ENCODE results near the gene SATB1. TPM values are rescaled to one million over a fixed set of nuclear protein-coding genes. Genes with fewer than 3 reads are reported as not detected.

SATB1 gene
- total and polyA plus RNA-seq, 2 of the 8 experiments (the other 6 are each of a cell fraction or from before 2014, with no cell fraction given), result 18.8 to 28.0 TPM

DNA sequence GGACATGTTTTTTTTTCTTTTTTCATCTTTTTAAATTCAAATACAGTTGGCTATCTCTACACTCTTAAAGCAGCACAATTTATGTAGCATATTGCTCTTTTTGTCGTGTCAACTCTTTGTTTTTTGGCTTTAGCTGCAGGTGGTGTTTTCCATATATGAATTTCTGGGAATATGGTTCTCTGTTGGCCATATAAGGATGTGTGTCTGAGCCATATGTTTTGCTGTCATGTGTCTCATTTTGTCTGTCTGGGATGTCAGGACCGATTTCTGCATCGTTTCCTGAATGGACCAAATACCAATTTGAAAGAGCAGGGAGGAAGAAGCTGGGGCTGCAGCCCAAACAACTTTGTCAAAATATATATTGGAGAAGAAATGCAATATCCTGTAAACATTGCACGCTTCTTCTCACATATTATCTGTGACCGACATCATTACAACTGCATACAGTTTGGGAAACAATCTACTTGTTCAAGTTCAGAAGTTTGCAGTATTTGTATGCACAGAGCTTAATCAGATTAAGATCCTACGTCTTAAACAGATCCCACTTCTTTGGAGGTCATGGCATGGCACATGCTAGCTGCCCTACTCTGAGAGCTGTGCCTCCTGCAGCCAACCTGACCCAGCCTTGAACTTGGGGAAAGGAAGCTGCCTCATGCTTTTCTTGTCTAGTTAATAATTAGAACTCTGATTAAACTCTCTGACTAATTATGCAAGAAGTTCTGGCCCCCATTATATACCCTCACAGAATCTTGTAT lies 4.0 kb upstream of the SATB1 start:
- H3K79me2 ChIP-seq (ENCODE audit: control insufficient read depth in 1 of 2, insufficient read depth in 2 of 2, low read length in 2 of 2), result no peaks in the 10 kb centered on the region
- no peak overlapping the region for H3K4ac ChIP-seq (replicated peaks; ENCODE audit: insufficient read length, low read depth, low read length)
- peaks cover 7% of the 10 kb centered on the region; the same call in 1 of the 2 replicates for H3K23me2 ChIP-seq (ENCODE audit: low read depth, low read length)
- H3K36me3 ChIP-seq (ENCODE audit: control insufficient read depth in 2 of 4, insufficient read depth in 4 of 4, low read length in 3 of 4), result no peaks in the 10 kb centered on the region
- peaks cover 0 to 8% (median under 1%) of the 10 kb centered on the region in 4 experiments; a peak in 2 of 7 replicates for H3K4me1 ChIP-seq (replicated peaks in 1 of 4; ENCODE audit: control insufficient read depth in 3 of 4, insufficient read depth in 4 of 4, low read length in 3 of 4)
- H2BK15ac ChIP-seq (ENCODE audit: low read length), result no peak overlapping the region
- no peaks in the 10 kb centered on the region for H3K79me1 ChIP-seq (ENCODE audit: low read depth, low read length)
- no peak overlapping the region for H3K27ac ChIP-seq (ENCODE audit: low read depth, low read length)
- TF ChIP-seq MAFK (IDR thresholded peaks at IDR 0.05; ENCODE audit: low read depth, low read length) (no peak), JUN (IDR thresholded peaks at IDR 0.05; ENCODE audit: low read depth, low read length) (no peak), CBX8 (IDR thresholded peaks at IDR 0.05; ENCODE audit: borderline replicate concordance, low read depth, low read length) (no peak), TAF7 (optimal IDR thresholded peaks at IDR 0.05; ENCODE audit: borderline replicate concordance, low read depth, low read length) (no peak)
- H2BK120ac ChIP-seq (replicated peaks; ENCODE audit: low read depth, low read length), result no peak overlapping the region
- H2BK5ac ChIP-seq (ENCODE audit: low read depth, low read length), result no peak overlapping the region
- no peak overlapping the region for H3K4me3 ChIP-seq (ENCODE audit: extremely low read depth in 1 of 4, insufficient read depth in 2 of 4, low read depth in 3 of 4, low read length in 4 of 4)
- no peak overlapping the region for H3K9ac ChIP-seq (replicated peaks in 1 of 4; ENCODE audit: extremely low read depth in 1 of 4, low read depth in 3 of 4, low read length in 3 of 4)
- no peak overlapping the region for H3K18ac ChIP-seq (ENCODE audit: extremely low read depth, low read length)
- POLR2A ChIA-PET (ENCODE audit: partially characterized antibody), result no interaction called here
- no peak for DNase-seq (ENCODE audit: low read depth in 1 of 2, low spot score in 2 of 2)
- no peak overlapping the region for H2AFZ ChIP-seq (ENCODE audit: low read length)
- H3K14ac ChIP-seq (ENCODE audit: insufficient read length), result no peak overlapping the region
- H2AK5ac ChIP-seq (ENCODE audit: low read depth, low read length), result no peak overlapping the region
- no peak for FAIRE-seq
- no peak overlapping the region for H3K4me2 ChIP-seq (ENCODE audit: insufficient read depth in 1 of 2, low read depth in 2 of 2, low read length in 2 of 2)
- 82% methylated on average over 6 of the region's 6 CpGs; no CpG with 5 or more reads in 1 of the 2 experiments for WGBS, 2 experiments (ENCODE audit: extremely low coverage in 1 of 2, insufficient coverage in 1 of 2, insufficient read length in 1 of 2, insufficient replicate concordance in 2 of 2, low coverage in 1 of 2, low lambda C conversion rate in 2 of 2, missing lambda C conversion rate in 1 of 2)
- no peak overlapping the region for H4K5ac ChIP-seq (ENCODE audit: insufficient read length, low read depth, low read length)
- no peaks in the 10 kb centered on the region for H4K20me1 ChIP-seq (replicated peaks in 1 of 2; ENCODE audit: control insufficient read depth in 1 of 2, insufficient read depth in 2 of 2, low read length in 2 of 2)
- no peak overlapping the region for H3K56ac ChIP-seq (replicated peaks; ENCODE audit: insufficient read length, low read depth, low read length)
- no peaks in the 10 kb centered on the region for H3K9me3 ChIP-seq (ENCODE audit: insufficient read depth in 2 of 2, low read depth in 1 of 2, low read length in 1 of 2)
- H2BK20ac ChIP-seq (ENCODE audit: low read length), result no peak overlapping the region
- no peak overlapping the region for H2BK12ac ChIP-seq (ENCODE audit: low read depth, low read length)
- no peak overlapping the region for H4K91ac ChIP-seq (replicated peaks; ENCODE audit: insufficient read length, low read length)
- CTCF ChIA-PET (ENCODE audit: partially characterized antibody), result no interaction called here
- H3K27me3 ChIP-seq (replicated peaks in 1 of 4; ENCODE audit: control insufficient read depth in 3 of 4, extremely low read depth in 1 of 4, insufficient read depth in 3 of 4, low read length in 3 of 4), result no peaks in the 10 kb centered on the region
- no peak overlapping the region for H4K8ac ChIP-seq (ENCODE audit: extremely low read depth, insufficient read depth, low read length)
- H3K23ac ChIP-seq (ENCODE audit: insufficient read length), result no peak overlapping the region

All from H1 (cell line).